ENCODE measurements around the gene ITGAE.
"Not testable (repeated sequence)": the region's sequence is repeated elsewhere in the genome, so short reads cannot be mapped to it uniquely, and the experiment has no call there.

The ITGAE gene

GRCh38 chr17:3794557-3795389, 6.2 kb downstream of the ITGAE start:
- no peaks in the 10 kb centered on the region for H3K9me3 ChIP-seq (ENCODE audit: control insufficient read depth, insufficient read depth, low read length)
- no peak overlapping the region for H3K9ac ChIP-seq (ENCODE audit: low read depth, low read length)
- no peaks in the 10 kb centered on the region for H3K36me3 ChIP-seq (ENCODE audit: insufficient read depth, low read length)
- H3K4me1 ChIP-seq (ENCODE audit: insufficient read depth, low read length): no peaks in the 10 kb centered on the region; the same call in 1 of the 2 replicates

DNA sequence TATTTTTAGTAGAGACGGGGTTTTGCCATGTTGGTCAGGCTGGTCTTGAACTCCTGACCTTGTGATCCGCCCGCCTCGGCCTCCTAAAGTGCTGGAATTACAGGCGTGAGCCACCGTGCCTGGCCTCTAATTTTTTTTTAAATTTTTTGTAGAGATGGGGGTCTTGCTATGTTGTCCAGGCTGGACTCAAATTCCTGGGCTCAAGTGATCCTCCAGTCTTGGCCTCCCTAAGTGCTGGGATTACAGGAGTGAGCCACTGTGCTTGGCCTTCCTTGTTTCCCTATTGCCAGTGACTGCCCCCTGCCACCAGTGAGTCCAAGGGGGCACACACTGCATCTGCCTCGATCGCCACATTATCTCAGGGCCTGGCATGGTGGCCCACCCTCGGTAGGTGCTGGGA, 6.8 kb downstream of the ITGAE start:
- not testable (repeated sequence) for H3K9me3 ChIP-seq (ENCODE audit: control insufficient read depth, insufficient read depth, low read length); H3K9ac ChIP-seq (ENCODE audit: low read depth, low read length); H3K36me3 ChIP-seq (ENCODE audit: insufficient read depth, low read length); H3K4me1 ChIP-seq (ENCODE audit: insufficient read depth, low read length)

GRCh38 chr17:3793258-3793657, 7.7 kb downstream of the ITGAE start:
- not testable (repeated sequence) for H3K36me3 ChIP-seq (ENCODE audit: insufficient read depth, low read length); H3K4me1 ChIP-seq (ENCODE audit: insufficient read depth, low read length); H3K9ac ChIP-seq (ENCODE audit: low read depth, low read length); H3K9me3 ChIP-seq (ENCODE audit: control insufficient read depth, insufficient read depth, low read length)

DNA sequence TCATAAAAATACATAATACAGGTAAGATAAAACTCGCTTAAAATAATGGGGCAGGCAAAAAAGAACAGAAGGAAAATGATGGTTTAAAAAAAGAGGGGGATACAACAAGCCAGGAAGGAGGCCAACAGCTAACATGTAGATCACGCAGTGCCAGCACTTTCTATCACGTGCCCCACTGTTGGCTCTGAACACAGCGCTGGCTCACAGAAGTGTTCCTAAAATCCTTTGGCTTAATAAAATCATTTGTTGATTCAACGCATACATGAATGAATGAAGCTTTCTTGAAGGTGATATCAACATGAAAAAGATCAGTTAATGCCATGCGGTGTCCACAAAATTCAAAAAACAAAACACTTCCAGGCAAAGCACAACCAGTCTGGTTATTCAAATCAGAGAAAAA, 8.5 kb downstream of the ITGAE start:
- H3K9ac ChIP-seq (ENCODE audit: low read depth, low read length): no peak overlapping the region
- H3K9me3 ChIP-seq (ENCODE audit: control insufficient read depth, insufficient read depth, low read length): no peaks in the 10 kb centered on the region
- no peaks in the 10 kb centered on the region; the same call in 1 of the 2 replicates for H3K4me1 ChIP-seq (ENCODE audit: insufficient read depth, low read length)
- H3K36me3 ChIP-seq (ENCODE audit: insufficient read depth, low read length): no peaks in the 10 kb centered on the region

DNA sequence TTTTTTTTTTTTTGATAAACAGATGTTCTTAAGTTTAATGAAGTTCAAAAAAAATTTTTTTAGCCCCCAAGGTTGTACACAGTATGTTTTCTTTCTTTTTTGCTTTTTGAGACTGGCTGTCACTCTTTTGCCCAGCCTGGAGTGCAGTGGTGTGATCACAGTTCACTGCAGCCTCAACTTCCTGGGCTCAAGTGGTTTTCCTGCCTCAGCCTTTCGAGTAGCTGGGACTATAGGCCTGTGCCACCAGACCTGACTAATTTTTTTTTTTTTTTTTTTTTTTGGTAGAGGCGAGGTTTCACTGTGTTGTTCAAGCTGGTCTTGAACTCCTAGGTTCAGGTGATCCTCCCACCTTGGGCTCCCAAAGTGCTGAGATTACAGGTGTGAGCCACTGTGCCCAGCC, 12.8 kb downstream of the ITGAE start:
- Histone ChIP-seq H3K9ac (ENCODE audit: low read depth, low read length) (no peak overlapping the region), H3K4me1 (ENCODE audit: insufficient read depth, low read length) (no peaks in the 10 kb centered on the region; the same call in 1 of the 2 replicates), H3K36me3 (ENCODE audit: insufficient read depth, low read length) (no peaks in the 10 kb centered on the region), H3K9me3 (ENCODE audit: control insufficient read depth, insufficient read depth, low read length) (no peaks in the 10 kb centered on the region)

GRCh38 chr17:3785323-3785722, 15.7 kb downstream of the ITGAE start:
- H3K9me3 ChIP-seq (ENCODE audit: control insufficient read depth, insufficient read depth, low read length); H3K36me3 ChIP-seq (ENCODE audit: insufficient read depth, low read length); H3K4me1 ChIP-seq (ENCODE audit: insufficient read depth, low read length); H3K9ac ChIP-seq (ENCODE audit: low read depth, low read length): not testable (repeated sequence)

DNA sequence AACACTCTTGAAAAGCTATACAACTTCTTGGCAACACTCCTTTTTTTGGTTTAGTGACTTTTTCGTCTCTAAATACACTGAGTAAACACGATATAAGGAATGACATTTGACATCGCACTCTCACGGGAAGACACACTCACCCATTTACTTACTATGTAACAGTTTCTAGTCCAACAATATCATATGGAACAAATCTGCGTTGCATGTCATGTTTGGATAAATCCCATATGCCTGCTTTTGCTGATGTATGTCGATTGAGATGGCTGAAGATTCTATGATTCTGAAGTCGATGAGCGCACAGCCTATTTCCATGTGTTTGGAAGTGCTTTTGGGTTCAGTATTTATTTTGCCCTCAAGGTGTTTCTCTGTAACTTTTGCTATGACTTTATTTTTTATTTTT, 18.2 kb downstream of the ITGAE start:
- no peaks in the 10 kb centered on the region for H3K4me1 ChIP-seq (ENCODE audit: insufficient read depth, low read length)
- H3K9me3 ChIP-seq (ENCODE audit: control insufficient read depth, insufficient read depth, low read length): no peaks in the 10 kb centered on the region
- H3K36me3 ChIP-seq (ENCODE audit: insufficient read depth, low read length): no peaks in the 10 kb centered on the region
- no peak overlapping the region for H3K9ac ChIP-seq (ENCODE audit: low read depth, low read length)

DNA sequence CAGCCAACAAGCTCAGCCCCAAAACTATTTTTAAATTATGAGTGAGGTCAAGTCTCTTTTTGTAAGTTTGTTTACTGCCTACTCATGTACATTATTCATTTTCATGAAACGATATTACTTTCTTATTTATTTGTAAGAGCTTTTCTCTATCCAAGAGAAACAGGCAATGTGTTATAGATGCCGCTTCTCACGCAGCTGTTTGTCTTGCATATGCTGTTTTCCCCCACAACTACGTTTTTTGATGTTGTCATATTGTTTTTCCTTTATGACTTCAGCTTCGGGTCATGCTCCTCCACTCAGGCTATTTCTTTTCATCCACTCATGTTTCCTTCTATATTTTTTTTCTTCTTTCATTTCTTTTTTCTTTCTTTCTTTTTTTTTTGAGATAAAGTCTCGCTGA, 20.0 kb downstream of the ITGAE start:
- no peak overlapping the region for H3K9ac ChIP-seq (ENCODE audit: low read depth, low read length)
- no peaks in the 10 kb centered on the region for H3K9me3 ChIP-seq (ENCODE audit: control insufficient read depth, insufficient read depth, low read length)
- H3K36me3 ChIP-seq (ENCODE audit: insufficient read depth, low read length): no peaks in the 10 kb centered on the region
- no peaks in the 10 kb centered on the region for H3K4me1 ChIP-seq (ENCODE audit: insufficient read depth, low read length)

DNA sequence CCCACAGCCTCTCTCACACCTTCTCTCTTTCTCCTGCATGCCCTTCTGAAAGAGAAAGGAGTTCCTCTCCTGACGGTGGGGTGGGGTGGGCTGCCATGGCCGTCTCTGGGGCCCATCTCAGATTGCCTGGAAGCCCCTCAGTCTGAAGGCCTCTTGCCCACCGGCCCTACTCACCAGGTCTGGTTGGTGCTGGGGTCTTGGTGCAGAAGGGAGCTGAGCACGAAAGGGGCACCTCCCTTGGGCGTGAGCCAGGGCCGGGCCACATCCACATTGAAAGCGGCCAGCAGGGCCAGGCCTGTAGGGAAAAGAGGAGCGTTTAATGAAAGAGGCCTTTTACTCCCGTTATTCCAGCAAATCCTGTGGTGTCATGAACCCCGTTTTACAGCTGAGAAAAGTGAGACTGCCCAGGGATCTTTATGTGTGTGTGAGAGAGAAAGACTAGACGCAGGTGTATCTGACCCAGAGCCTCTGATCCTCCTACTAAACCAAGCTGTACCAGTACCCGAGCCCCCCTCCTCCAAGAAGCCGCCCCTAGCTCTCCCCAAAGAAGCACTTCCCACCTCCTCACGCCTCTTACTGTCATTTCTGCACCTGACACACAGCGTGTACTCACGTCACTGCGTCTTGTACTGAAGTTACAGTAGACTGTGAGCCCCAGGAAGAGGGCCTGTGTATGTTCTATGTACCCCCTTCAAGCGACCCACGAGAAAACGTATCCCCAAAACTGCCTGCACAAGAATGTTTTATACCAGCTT, 23.4 kb downstream of the ITGAE start:
- Histone ChIP-seq H3K4me1 (ENCODE audit: insufficient read depth, low read length) (no peaks in the 10 kb centered on the region; the same call in 1 of the 2 replicates), H3K9me3 (ENCODE audit: control insufficient read depth, insufficient read depth, low read length) (no peaks in the 10 kb centered on the region), H3K9ac (ENCODE audit: low read depth, low read length) (no peak overlapping the region), H3K36me3 (ENCODE audit: insufficient read depth, low read length) (no peaks in the 10 kb centered on the region)

GRCh38 chr17:3773966-3774365, 27.0 kb downstream of the ITGAE start:
- Histone ChIP-seq H3K36me3 (ENCODE audit: insufficient read depth, low read length) (no peaks in the 10 kb centered on the region), H3K9ac (ENCODE audit: low read depth, low read length) (no peak overlapping the region), H3K9me3 (ENCODE audit: control insufficient read depth, insufficient read depth, low read length) (no peaks in the 10 kb centered on the region), H3K4me1 (ENCODE audit: insufficient read depth, low read length) (peaks cover 19% of the 10 kb centered on the region)

GRCh38 chr17:3773511-3773910, 27.5 kb downstream of the ITGAE start:
- H3K4me1 ChIP-seq (ENCODE audit: insufficient read depth, low read length): peaks cover 19% of the 10 kb centered on the region
- H3K9me3 ChIP-seq (ENCODE audit: control insufficient read depth, insufficient read depth, low read length): no peaks in the 10 kb centered on the region
- no peaks in the 10 kb centered on the region for H3K36me3 ChIP-seq (ENCODE audit: insufficient read depth, low read length)
- no peak overlapping the region for H3K9ac ChIP-seq (ENCODE audit: low read depth, low read length)

DNA sequence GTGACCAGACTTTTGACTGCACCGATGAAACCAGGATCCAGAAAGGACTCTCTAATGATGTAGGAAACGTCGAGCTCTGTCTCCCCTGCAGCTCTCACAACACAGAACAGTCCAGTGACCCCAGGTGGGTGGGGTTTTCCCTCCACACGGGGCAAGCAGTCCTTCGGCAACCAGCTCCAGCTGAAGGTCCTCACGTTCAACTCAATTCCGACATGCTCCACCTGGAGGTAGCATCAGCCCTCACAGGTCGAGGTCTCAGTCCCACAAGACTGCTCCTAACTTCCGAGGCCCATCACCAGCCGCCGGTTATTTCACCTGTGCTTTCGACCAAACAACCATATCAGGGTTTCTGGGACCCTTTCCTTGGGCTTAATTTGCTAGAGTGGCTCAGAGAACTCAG, 28.2 kb downstream of the ITGAE start:
- H3K9me3 ChIP-seq (ENCODE audit: control insufficient read depth, insufficient read depth, low read length): no peaks in the 10 kb centered on the region
- no peak overlapping the region for H3K9ac ChIP-seq (ENCODE audit: low read depth, low read length)
- no peaks in the 10 kb centered on the region for H3K36me3 ChIP-seq (ENCODE audit: insufficient read depth, low read length)
- peaks cover 19% of the 10 kb centered on the region for H3K4me1 ChIP-seq (ENCODE audit: insufficient read depth, low read length)

GRCh38 chr17:3771140-3771539, 29.8 kb downstream of the ITGAE start:
- H3K4me1 ChIP-seq (ENCODE audit: insufficient read depth, low read length): peaks cover 19% of the 10 kb centered on the region
- no peaks in the 10 kb centered on the region for H3K36me3 ChIP-seq (ENCODE audit: insufficient read depth, low read length)
- no peak overlapping the region for H3K9ac ChIP-seq (ENCODE audit: low read depth, low read length)

GRCh38 chr17:3770466-3770865, 30.5 kb downstream of the ITGAE start:
- H3K4me1 ChIP-seq (ENCODE audit: insufficient read depth, low read length): peaks cover 19% of the 10 kb centered on the region
- H3K36me3 ChIP-seq (ENCODE audit: insufficient read depth, low read length): no peaks in the 10 kb centered on the region
- H3K9ac ChIP-seq (ENCODE audit: low read depth, low read length): no peak overlapping the region
- H3K9me3 ChIP-seq (ENCODE audit: control insufficient read depth, insufficient read depth, low read length): no peaks in the 10 kb centered on the region

More at GRCh38 chr17:3771140-3771539, 29.8 kb downstream of the ITGAE start:
- no peaks in the 10 kb centered on the region for H3K9me3 ChIP-seq (ENCODE audit: control insufficient read depth, insufficient read depth, low read length)

DNA sequence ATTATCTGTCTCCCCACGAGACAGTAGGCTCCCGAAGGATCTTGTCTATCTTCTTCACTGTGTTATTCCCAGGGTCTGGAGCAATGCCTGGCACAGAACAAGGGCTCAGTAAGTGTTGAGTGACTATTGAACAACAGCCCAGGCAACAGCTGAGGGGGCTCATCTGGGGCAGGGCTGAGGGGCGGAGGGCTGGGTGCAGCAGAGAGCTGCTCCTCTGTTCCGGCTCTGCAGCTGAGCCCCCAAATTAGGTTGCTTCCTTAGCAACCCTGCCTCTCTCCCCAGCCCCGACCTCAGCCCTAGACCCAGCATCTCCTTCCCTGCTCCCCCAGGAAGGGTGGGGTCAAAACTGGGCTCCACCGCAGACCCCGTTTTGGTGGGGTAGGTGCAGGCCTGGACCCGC, 32.2 kb downstream of the ITGAE start:
- H3K36me3 ChIP-seq (ENCODE audit: insufficient read depth, low read length): no peaks in the 10 kb centered on the region
- peaks cover 19% of the 10 kb centered on the region for H3K4me1 ChIP-seq (ENCODE audit: insufficient read depth, low read length)
- H3K9me3 ChIP-seq (ENCODE audit: control insufficient read depth, insufficient read depth, low read length): no peaks in the 10 kb centered on the region
- no peak overlapping the region for H3K9ac ChIP-seq (ENCODE audit: low read depth, low read length)

Measured in ES-I3 (cell line).